GM10266 (cell line): ENCODE measurements around the gene B4GALT3.
A peak's percentile ranks its signal among the peaks of the same experiment; 100 is the strongest.
"Not testable (repeated sequence)": the region's sequence is repeated elsewhere in the genome, so short reads cannot be mapped to it uniquely, and the experiment has no call there.

ENCODE experiments used
- DNase-seq: peaks from one replicate; pipeline ENCODE4 v3.0.0; 2012; ENCODE audit errors: extremely low spot score
- TF ChIP-seq, protein P1 (sequence below): IDR thresholded peaks from 2 replicates; pipeline ENCODE4 v1.5.1; 2012; ENCODE audit warnings: mild to moderate bottlenecking, low read depth; ENCODE audit not compliant: control insufficient read depth, insufficient read depth; ENCODE audit errors: missing control alignments

The B4GALT3 gene

GRCh38 chr1:161177112-161177935 lies at the start of gene B4GALT3:
Gene B4GALT3 (minus strand): TSS chr1:161177507. CDS start chr1:161176060, 1,447 bp downstream.
- TF ChIP-seq, protein P1, sequence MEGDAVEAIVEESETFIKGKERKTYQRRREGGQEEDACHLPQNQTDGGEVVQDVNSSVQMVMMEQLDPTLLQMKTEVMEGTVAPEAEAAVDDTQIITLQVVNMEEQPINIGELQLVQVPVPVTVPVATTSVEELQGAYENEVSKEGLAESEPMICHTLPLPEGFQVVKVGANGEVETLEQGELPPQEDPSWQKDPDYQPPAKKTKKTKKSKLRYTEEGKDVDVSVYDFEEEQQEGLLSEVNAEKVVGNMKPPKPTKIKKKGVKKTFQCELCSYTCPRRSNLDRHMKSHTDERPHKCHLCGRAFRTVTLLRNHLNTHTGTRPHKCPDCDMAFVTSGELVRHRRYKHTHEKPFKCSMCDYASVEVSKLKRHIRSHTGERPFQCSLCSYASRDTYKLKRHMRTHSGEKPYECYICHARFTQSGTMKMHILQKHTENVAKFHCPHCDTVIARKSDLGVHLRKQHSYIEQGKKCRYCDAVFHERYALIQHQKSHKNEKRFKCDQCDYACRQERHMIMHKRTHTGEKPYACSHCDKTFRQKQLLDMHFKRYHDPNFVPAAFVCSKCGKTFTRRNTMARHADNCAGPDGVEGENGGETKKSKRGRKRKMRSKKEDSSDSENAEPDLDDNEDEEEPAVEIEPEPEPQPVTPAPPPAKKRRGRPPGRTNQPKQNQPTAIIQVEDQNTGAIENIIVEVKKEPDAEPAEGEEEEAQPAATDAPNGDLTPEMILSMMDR = no peak
- peak; percentile 93 for DNase-seq

DNA sequence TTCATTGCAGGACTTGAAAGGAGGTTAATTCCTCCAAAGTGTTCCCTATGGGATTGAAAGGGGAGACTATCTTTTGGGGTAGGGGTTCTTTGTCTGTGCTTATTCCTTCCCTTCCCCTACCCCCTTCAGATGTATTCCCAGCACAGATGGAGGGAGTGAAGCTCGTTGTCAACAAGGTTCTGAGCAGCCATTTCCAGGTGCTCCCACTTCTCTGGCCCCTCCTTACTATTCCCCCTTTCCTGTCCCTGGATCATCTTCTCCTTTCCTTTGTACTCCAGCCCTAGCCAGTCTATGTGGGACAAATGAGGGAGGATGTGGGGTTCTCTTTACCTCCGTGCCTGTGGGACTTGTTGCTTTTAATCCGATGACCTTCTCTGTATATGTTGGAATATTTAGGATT lies 49.5 kb upstream of the B4GALT3 start:
- DNase-seq = no peak
- TF ChIP-seq, protein P1 = no peak

- no peak for DNase-seq
- TF ChIP-seq, protein P1 = no peak
Measured at GRCh38 chr1:161226320-161226711, 49.0 kb upstream of the B4GALT3 start.

- TF ChIP-seq, protein P1 = peak; percentile 71
- DNase-seq = peak; percentile 92
Measured at GRCh38 chr1:161225534-161226319, 48.4 kb upstream of the B4GALT3 start, which contains the start of gene TOMM40L. Gene TOMM40L (plus strand): TSS chr1:161226060. CDS start chr1:161226490, 430 bp downstream.

DNA sequence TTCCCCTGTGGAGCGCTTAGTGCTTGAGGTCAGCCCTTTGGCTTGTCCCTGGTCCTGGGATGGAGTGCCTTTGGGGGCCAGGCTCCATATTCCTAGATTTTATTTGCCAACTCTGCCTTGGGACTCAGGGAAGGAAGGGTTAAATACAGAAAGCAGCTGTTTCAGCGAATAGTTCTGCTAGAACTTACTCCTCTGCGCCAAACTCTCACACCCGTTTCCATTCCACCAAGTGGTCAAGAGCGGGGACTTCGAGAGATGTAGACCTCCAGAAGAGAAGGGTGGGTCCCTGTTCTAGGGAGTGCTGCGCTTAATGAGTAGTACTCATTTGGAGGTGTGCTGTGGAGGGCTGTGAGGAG lies 47.8 kb upstream of the B4GALT3 start:
- TF ChIP-seq, protein P1 = no peak

GRCh38 chr1:161224695-161225087 lies 47.4 kb upstream of the B4GALT3 start:
- not testable (repeated sequence) for DNase-seq

More for the DNA sequence above, 47.8 kb upstream of the B4GALT3 start:
- DNase-seq = no peak

- TF ChIP-seq, protein P1 = no peak
- no peak for DNase-seq
Measured at GRCh38 chr1:161223805-161224694, 46.7 kb upstream of the B4GALT3 start.
